Cardiac muscle cell (in vitro differentiated cells and primary cell): ENCODE measurements around the gene SMC6. TPM values are rescaled to one million over a fixed set of nuclear protein-coding genes. Genes with fewer than 3 reads are reported as not detected.

Experiments
- DNase-seq, 2 donors: peaks; one replicate each; pipeline versions ENCODE4 v3.0.0 to v3.0.0-alpha.2; 2010 to 2017; ENCODE audit warnings: low read depth in 1 of 2, low spot score in 1 of 2
- H3K27ac ChIP-seq: fragments of 200-600 bp; sonication (generic); 2 replicates; pipeline ENCODE4 v1.5.1; 2016
- H3K27me3 ChIP-seq: fragments of 200-600 bp; sonication (generic); 2 replicates; pipeline ENCODE4 v1.6.0; 2016; ENCODE audit warnings: control low read depth
- H3K36me3 ChIP-seq: fragments of 200-600 bp; sonication (generic); 2 replicates; pipeline ENCODE4 v1.5.1; 2016; ENCODE audit warnings: control low read depth
- H3K4me1 ChIP-seq: fragments of 200-600 bp; sonication (generic); 2 replicates; pipeline ENCODE4 v1.8.1; 2017; ENCODE audit warnings: low read depth, mild to moderate bottlenecking, mixed run types
- H3K4me3 ChIP-seq: fragments of 200-600 bp; sonication (generic); 2 replicates; pipeline ENCODE4 v1.5.1; 2016; ENCODE audit warnings: mild to moderate bottlenecking
- H3K9me3 ChIP-seq: fragments of 200-600 bp; sonication (generic); 2 replicates; pipeline ENCODE4 v1.5.1; 2017; ENCODE audit warnings: low read depth, mild to moderate bottlenecking, control low read depth
- polyA plus RNA-seq: library from polyadenylated mRNA; unstranded; fragments of >200 nt; fragmentation: Nextera tagmentation; extraction: Ambion mirVana; gene quantifications from 2 replicates; pipeline ENCODE4 v1.2.1, GENCODE V29; 2016
- total RNA-seq: library from RNA; depleted of rRNA; stranded (reverse); fragments of >200 nt; gene quantifications from 2 replicates; pipeline ENCODE4 v1.2.3, GENCODE V29; 2016
- TF ChIP-seq, protein P1 (sequence below): IDR thresholded peaks from 2 replicates; pipeline ENCODE4 v1.5.1; 2012; ENCODE audit warnings: low read depth, mild to moderate bottlenecking, low read length

Gene SMC6
- total and polyA plus RNA-seq, 2 experiments from 2014 or later = 13.1 to 19.2 TPM

- Histone ChIP-seq H3K27ac (no peak overlapping the region), H3K9me3 (no peaks in the 10 kb centered on the region), H3K27me3 (no peaks in the 10 kb centered on the region), H3K4me1 (peaks cover 13% of the 10 kb centered on the region), H3K36me3 (no peaks in the 10 kb centered on the region), H3K4me3 (no peak overlapping the region)
- peak in 1 of 2 donors; percentile 55 for DNase-seq
- TF ChIP-seq, protein P1, sequence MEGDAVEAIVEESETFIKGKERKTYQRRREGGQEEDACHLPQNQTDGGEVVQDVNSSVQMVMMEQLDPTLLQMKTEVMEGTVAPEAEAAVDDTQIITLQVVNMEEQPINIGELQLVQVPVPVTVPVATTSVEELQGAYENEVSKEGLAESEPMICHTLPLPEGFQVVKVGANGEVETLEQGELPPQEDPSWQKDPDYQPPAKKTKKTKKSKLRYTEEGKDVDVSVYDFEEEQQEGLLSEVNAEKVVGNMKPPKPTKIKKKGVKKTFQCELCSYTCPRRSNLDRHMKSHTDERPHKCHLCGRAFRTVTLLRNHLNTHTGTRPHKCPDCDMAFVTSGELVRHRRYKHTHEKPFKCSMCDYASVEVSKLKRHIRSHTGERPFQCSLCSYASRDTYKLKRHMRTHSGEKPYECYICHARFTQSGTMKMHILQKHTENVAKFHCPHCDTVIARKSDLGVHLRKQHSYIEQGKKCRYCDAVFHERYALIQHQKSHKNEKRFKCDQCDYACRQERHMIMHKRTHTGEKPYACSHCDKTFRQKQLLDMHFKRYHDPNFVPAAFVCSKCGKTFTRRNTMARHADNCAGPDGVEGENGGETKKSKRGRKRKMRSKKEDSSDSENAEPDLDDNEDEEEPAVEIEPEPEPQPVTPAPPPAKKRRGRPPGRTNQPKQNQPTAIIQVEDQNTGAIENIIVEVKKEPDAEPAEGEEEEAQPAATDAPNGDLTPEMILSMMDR = no peak
Measured at GRCh38 chr2:17756668-17757067, 3.1 kb upstream of the SMC6 start.

GRCh38 chr2:17754773-17755425, 1.3 kb upstream of the SMC6 start:
- Histone ChIP-seq H3K4me1 (peaks cover 13% of the 10 kb centered on the region), H3K27me3 (no peaks in the 10 kb centered on the region), H3K9me3 (no peaks in the 10 kb centered on the region), H3K36me3 (no peaks in the 10 kb centered on the region), H3K4me3 (peak overlapping the region; percentile 60), H3K27ac (peak overlapping the region; percentile 99)
- peak in 1 of 2 donors; percentile 23 for DNase-seq
- TF ChIP-seq, protein P1 = no peak

GRCh38 chr2:17752892-17753802, 463 bp downstream of the SMC6 start:
- Histone ChIP-seq H3K4me1 (peaks cover 13% of the 10 kb centered on the region), H3K36me3 (no peaks in the 10 kb centered on the region), H3K9me3 (no peaks in the 10 kb centered on the region), H3K27ac (peak overlapping the region; percentile 99), H3K4me3 (peak overlapping the region; percentile 60), H3K27me3 (no peaks in the 10 kb centered on the region)
- peak; percentile 30 to 82 for DNase-seq
- TF ChIP-seq, protein P1 = no peak

- DNase-seq = no peak
- H3K9me3 ChIP-seq = no peaks in the 10 kb centered on the region
- H3K4me1 ChIP-seq = peaks cover 13% of the 10 kb centered on the region
- peak overlapping the region; percentile 99 for H3K27ac ChIP-seq
- peak overlapping the region; percentile 60 for H3K4me3 ChIP-seq
- no peaks in the 10 kb centered on the region for H3K36me3 ChIP-seq
- no peaks in the 10 kb centered on the region for H3K27me3 ChIP-seq
- TF ChIP-seq, protein P1 = no peak
Measured at GRCh38 chr2:17752246-17752645, 1.4 kb downstream of the SMC6 start.

DNA sequence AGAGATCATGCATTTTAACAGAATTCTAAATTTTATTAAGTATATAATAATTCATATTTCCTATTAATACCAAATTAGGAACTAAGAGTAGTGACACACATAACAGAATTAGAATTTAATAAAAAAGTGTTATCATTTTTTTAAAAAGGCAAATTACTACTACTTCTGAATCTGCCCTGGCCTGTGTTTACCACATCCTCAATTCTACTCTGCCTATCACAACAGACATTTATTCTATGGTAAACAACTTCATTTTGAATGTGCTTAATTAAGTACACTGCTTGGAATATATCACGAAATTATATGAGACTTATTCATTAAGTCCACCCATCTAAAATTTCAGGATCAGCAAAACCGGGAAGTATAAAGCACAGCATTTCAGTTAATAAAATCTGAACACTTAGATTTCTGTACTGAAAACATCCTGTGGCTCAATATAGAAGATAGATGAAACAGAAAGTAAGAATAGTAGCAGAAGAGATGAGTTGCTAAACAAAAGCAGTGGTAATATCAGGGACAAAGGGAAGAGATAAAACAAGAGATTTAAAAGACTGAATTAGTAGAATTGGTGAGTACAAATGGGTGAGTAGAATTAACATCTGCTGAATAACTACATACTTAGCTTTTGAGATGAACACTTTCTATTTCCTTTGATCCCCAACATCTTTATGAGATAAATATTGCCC, 3.7 kb downstream of the SMC6 start:
- no peaks in the 10 kb centered on the region for H3K27me3 ChIP-seq

More for the DNA sequence above, 3.7 kb downstream of the SMC6 start:
- Histone ChIP-seq H3K4me3 (no peak overlapping the region), H3K36me3 (no peaks in the 10 kb centered on the region), H3K27ac (no peak overlapping the region), H3K9me3 (no peaks in the 10 kb centered on the region), H3K4me1 (peaks cover 5% of the 10 kb centered on the region)
- no peak for DNase-seq
- TF ChIP-seq, protein P1 = no peak
